Endothelial cell of umbilical vein (primary cell): ENCODE results near the gene TNPO3. TPM values are rescaled to one million over a fixed set of nuclear protein-coding genes. Genes with fewer than 3 reads are reported as not detected.

Experiments used
- BruUV-seq: library from RNA; stranded (reverse); fragments of 400-500 nt; replicated peaks from 2 replicates; lab custom pipeline; 2021; lab: Mats Ljungman, UMichigan
- CTCF ChIA-PET: fragments of 300-600, 350-600 bp; sonication (Branson Sonifier 250); formaldehyde crosslinking; loops from one replicate; lab custom pipeline; 2021; ENCODE audit warnings: antibody characterized with exemption, inconsistent platforms; lab: Charles Lee
- POLR2A ChIA-PET: fragments of 300-600, 350-600 bp; sonication (Branson Sonifier 250); formaldehyde crosslinking; loops from one replicate; lab custom pipeline; 2021; ENCODE audit warnings: antibody characterized with exemption, inconsistent platforms; lab: Charles Lee
- DNase-seq: peaks from one replicate; pipeline ENCODE4 v3.0.0-alpha.2; 2011; ENCODE audit warnings: low read depth, low spot score
- FAIRE-seq: peaks from 2 replicates; lab custom pipeline; 2011; peaks lifted over from hg19 to GRCh38; lab: Jason Lieb, UNC
- H2AFZ ChIP-seq: 2 replicates; pipeline ENCODE4 v1.6.0; 2012; ENCODE audit warnings: low read depth, low read length, control low read depth, inconsistent platforms
- H3K27ac ChIP-seq: 2 replicates; pipeline ENCODE4 v1.5.1; 2011; ENCODE audit warnings: low read depth, mild to moderate bottlenecking, control low read depth, low read length, moderate library complexity; ENCODE audit not compliant: insufficient read depth
- H3K27me3 ChIP-seq, 2 experiments: 2 replicates each; pipeline versions ENCODE4 v1.6.0 to v1.6.1; 2011; ENCODE audit warnings: low read length in 2 of 2, mixed read lengths in 1 of 2; ENCODE audit not compliant: control insufficient read depth in 2 of 2, insufficient read depth in 2 of 2
- H3K36me3 ChIP-seq, 2 experiments: 2 replicates in 1 of 2; 3 replicates in 1 of 2; pipeline ENCODE4 v1.5.1; 2011; ENCODE audit warnings: low read length in 2 of 2, mild to moderate bottlenecking in 1 of 2, moderate library complexity in 1 of 2; ENCODE audit not compliant: control insufficient read depth in 2 of 2, insufficient read depth in 2 of 2; ENCODE audit errors: extremely low read depth in 1 of 2
- H3K4me1 ChIP-seq: 3 replicates; pipeline ENCODE4 v1.5.1; 2011; ENCODE audit warnings: mild to moderate bottlenecking, low read length; ENCODE audit not compliant: control insufficient read depth, insufficient read depth; ENCODE audit errors: extremely low read depth
- H3K4me2 ChIP-seq: 2 replicates; pipeline ENCODE4 v1.6.1; 2011; ENCODE audit warnings: low read length, control low read depth, mixed read lengths; ENCODE audit not compliant: insufficient read depth
- H3K4me3 ChIP-seq, 3 experiments: fragments of 200-600 bp in 1 of 3; sonication (generic), shearing (Covaris generic) in 1 of 3; replicated peaks in 1 of 3; 2 replicates each; pipeline ENCODE4 v1.5.1; 2011 to 2016; ENCODE audit warnings: control low read depth in 3 of 3, low read length in 3 of 3, mild to moderate bottlenecking in 2 of 3, inconsistent platforms in 1 of 3, low read depth in 1 of 3, moderate library complexity in 1 of 3; ENCODE audit not compliant: insufficient read depth in 1 of 3
- H3K79me2 ChIP-seq: 2 replicates; pipeline ENCODE4 v1.6.0; 2012; ENCODE audit warnings: low read length, inconsistent platforms; ENCODE audit not compliant: control insufficient read depth, insufficient read depth
- H3K9ac ChIP-seq: replicated peaks from 2 replicates; pipeline ENCODE3; 2011; ENCODE audit warnings: low read length, control low read depth; ENCODE audit not compliant: insufficient read depth; ENCODE audit errors: extremely low read depth
- H3K9me1 ChIP-seq: replicated peaks from 3 replicates; pipeline ENCODE4 v1.6.0; 2011; ENCODE audit warnings: mild to moderate bottlenecking, low read length; ENCODE audit not compliant: control insufficient read depth, insufficient read depth; ENCODE audit errors: extremely low read depth
- H3K9me3 ChIP-seq: replicated peaks from 2 replicates; pipeline ENCODE4 v1.5.1; 2012; ENCODE audit warnings: low read length, inconsistent platforms; ENCODE audit not compliant: control insufficient read depth, insufficient read depth
- H4K20me1 ChIP-seq: replicated peaks from 2 replicates; pipeline ENCODE3; 2011; ENCODE audit warnings: mild to moderate bottlenecking, low read length; ENCODE audit not compliant: control insufficient read depth, insufficient read depth; ENCODE audit errors: extremely low read depth
- CTCF ChIP-seq, 2 donors: IDR thresholded peaks; 1 replicate in 1 of 2; 2 replicates in 1 of 2; pipeline ENCODE4 v1.5.1; 2011; ENCODE audit warnings: low read length in 2 of 2, mild to moderate bottlenecking in 2 of 2, moderate library complexity in 2 of 2, control low read depth in 1 of 2, inconsistent platforms in 1 of 2, low read depth in 1 of 2; ENCODE audit not compliant: insufficient read depth in 1 of 2; ENCODE audit errors: extremely low read depth in 1 of 2
- EZH2 ChIP-seq: IDR thresholded peaks from 2 replicates; pipeline ENCODE4 v1.6.1; 2012; ENCODE audit warnings: borderline replicate concordance, low read depth, mild to moderate bottlenecking, moderate library complexity, low read length, inconsistent platforms; ENCODE audit not compliant: severe bottlenecking
- FOS ChIP-seq: IDR thresholded peaks from 2 replicates; pipeline ENCODE4 v1.6.1; 2011; ENCODE audit warnings: mild to moderate bottlenecking, low read length, moderate library complexity, borderline replicate concordance; ENCODE audit not compliant: insufficient read depth
- GATA2 ChIP-seq: IDR thresholded peaks from 2 replicates; pipeline ENCODE4 v1.7.0; 2011; ENCODE audit warnings: low read depth, mild to moderate bottlenecking, moderate library complexity, mixed read lengths, low read length; ENCODE audit not compliant: insufficient read length, insufficient read depth
- JUN ChIP-seq: IDR thresholded peaks from 2 replicates; pipeline ENCODE4 v1.6.1; 2011; ENCODE audit warnings: borderline replicate concordance, low read depth; ENCODE audit not compliant: insufficient read length, insufficient read depth
- MYC ChIP-seq: IDR thresholded peaks from one replicate; pipeline ENCODE4 v1.6.1; 2011; ENCODE audit warnings: mild to moderate bottlenecking, low read depth, low read length
- POLR2A ChIP-seq: IDR thresholded peaks from 2 replicates; pipeline ENCODE4 v1.6.1; 2012; ENCODE audit warnings: low read depth, mild to moderate bottlenecking, control low read depth, low read length
- POLR2AphosphoS5 ChIP-seq: IDR thresholded peaks from 2 replicates; pipeline ENCODE4 v1.6.1; 2012; ENCODE audit warnings: low read depth, mild to moderate bottlenecking, control low read depth, low read length, moderate library complexity; ENCODE audit not compliant: insufficient read depth
- dilution Hi-C: fragments of 300-500 bp; cut with MboI; formaldehyde crosslinking; loops from one replicate; pipeline ENCODE4 v1.15.0; 2019; ENCODE audit warnings: low sequenced_read_pairs; ENCODE audit not compliant: extremely low pct_ligation_motif_present
- intact Hi-C: fragments of 100-400 bp; cut with micrococcal nuclease; formaldehyde crosslinking; loops from one replicate; pipeline ENCODE4 v1.10.0; 2022
- polyA plus RNA-seq, 4 experiments: library from polyadenylated mRNA; depleted of rRNA in 3 of 4; stranded (reverse) in 3 of 4; unstranded in 1 of 4; fragments of >200 nt; gene quantifications; 2 replicates each; pipeline versions ENCODE4 v1.2.1 to v1.2.3, GENCODE V29; 2011 to 2012; ENCODE audit warnings: missing spikeins in 1 of 4
- total RNA-seq: library from RNA; stranded (reverse); gene quantifications from 2 replicates; pipeline ENCODE4 v1.2.3, GENCODE V29; 2021
- TF ChIP-seq, protein P1 (sequence below): IDR thresholded peaks from 2 replicates; pipeline ENCODE4 v1.6.1; 2011; ENCODE audit not compliant: insufficient read depth, insufficient read length

The TNPO3 gene
- total and polyA plus RNA-seq, 2 donors (not counting 3 experiments of a cell fraction or from before 2014, with no cell fraction given) = 29.0 to 46.9 TPM

- TF ChIP-seq GATA2 (no peak), MYC (no peak), EZH2 (peak; percentile 77)
- ChIA-PET CTCF (no interaction called here), POLR2A (no interaction called here)
- no peaks in the 10 kb centered on the region for H3K4me1 ChIP-seq
- H4K20me1 ChIP-seq = no peaks in the 10 kb centered on the region
- peak overlapping the region; percentile 11 for H2AFZ ChIP-seq
- no TSS peak for BruUV-seq
- no peak overlapping the region for H3K9ac ChIP-seq
- H3K27ac ChIP-seq = no peak overlapping the region
- no peaks in the 10 kb centered on the region for H3K9me1 ChIP-seq
- no peak overlapping the region for H3K4me2 ChIP-seq
- no peaks in the 10 kb centered on the region for H3K9me3 ChIP-seq
- no peaks in the 10 kb centered on the region for H3K36me3 ChIP-seq
- DNase-seq = no peak
- peaks cover 48 to 53% of the 10 kb centered on the region in 2 experiments for H3K27me3 ChIP-seq
- H3K79me2 ChIP-seq = no peaks in the 10 kb centered on the region
- intact Hi-C loops = no loop called here
- no peak for FAIRE-seq
- dilution Hi-C loops = no loop called here
- H3K4me3 ChIP-seq = no peak overlapping the region
These were observed 139.6 kb downstream of the TNPO3 start for GRCh38 chr7:128915271-128915819.

DNA sequence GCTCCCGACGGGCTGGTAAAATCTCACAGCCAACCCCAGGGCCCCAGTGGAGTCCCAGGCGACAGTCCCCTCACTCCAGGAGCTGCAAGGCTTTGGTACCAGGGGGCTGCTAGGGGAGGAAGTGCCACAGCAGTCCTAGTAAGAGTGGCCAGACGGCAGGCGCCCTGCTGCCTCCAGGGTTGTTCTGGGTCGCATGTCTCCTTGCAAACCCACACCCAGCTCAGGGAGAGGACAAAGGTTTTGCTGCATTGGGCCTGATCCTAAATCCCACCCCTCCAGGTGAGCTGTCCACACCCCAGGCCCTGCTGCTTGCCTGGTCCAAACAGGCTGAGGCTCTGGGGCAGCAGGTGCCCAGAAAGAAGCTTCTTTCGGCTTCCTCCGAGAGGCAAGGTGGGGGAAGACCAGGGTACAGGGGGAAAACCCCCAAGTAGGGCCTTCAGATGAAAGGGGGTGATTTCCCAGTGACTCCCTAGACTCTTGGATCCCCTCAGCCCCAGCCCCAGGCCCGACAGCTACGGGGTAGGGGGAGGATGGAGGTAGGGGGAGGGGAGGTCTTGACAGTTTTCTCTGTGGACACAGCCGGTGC, 140.3 kb downstream of the TNPO3 start:
- no peak for TF ChIP-seq EZH2
- no peak for TF ChIP-seq MYC
- TF ChIP-seq POLR2AphosphoS5 = no peak
- no peak for TF ChIP-seq GATA2
- no peak for TF ChIP-seq JUN
- TF ChIP-seq CTCF (IDR thresholded peaks at IDR 0.05; ENCODE audit: extremely low read depth in 1 of 2, insufficient read depth in 1 of 2, low read depth in 1 of 2, low read length in 2 of 2) = no peak
- TF ChIP-seq POLR2A = no peak
- TF ChIP-seq, protein P1, sequence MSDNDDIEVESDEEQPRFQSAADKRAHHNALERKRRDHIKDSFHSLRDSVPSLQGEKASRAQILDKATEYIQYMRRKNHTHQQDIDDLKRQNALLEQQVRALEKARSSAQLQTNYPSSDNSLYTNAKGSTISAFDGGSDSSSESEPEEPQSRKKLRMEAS = no peak
- TF ChIP-seq FOS = no peak
- ChIA-PET POLR2A (no interaction called here), CTCF (no interaction called here)
- no peak overlapping the region for H3K9ac ChIP-seq
- H3K9me1 ChIP-seq = no peaks in the 10 kb centered on the region
- FAIRE-seq = no peak
- dilution Hi-C loops (no loop called here), intact Hi-C loops (no loop called here)
- H4K20me1 ChIP-seq = no peaks in the 10 kb centered on the region
- BruUV-seq = no TSS peak
- H3K4me3 ChIP-seq = no peak overlapping the region
- H3K79me2 ChIP-seq = no peaks in the 10 kb centered on the region
- no peaks in the 10 kb centered on the region for H3K9me3 ChIP-seq
- no peak overlapping the region for H3K4me2 ChIP-seq
- H2AFZ ChIP-seq = no peak overlapping the region
- DNase-seq = no peak
- no peaks in the 10 kb centered on the region for H3K36me3 ChIP-seq
- H3K27me3 ChIP-seq = peaks cover 47 to 55% of the 10 kb centered on the region in 2 experiments
- peaks cover 5% of the 10 kb centered on the region for H3K4me1 ChIP-seq
- no peak overlapping the region for H3K27ac ChIP-seq
